ENCODE measurements around the gene CCDC201.
"Not testable (repeated sequence)": the region's sequence is repeated elsewhere in the genome, so short reads cannot be mapped to it uniquely, and the experiment has no call there.

CCDC201 gene

GRCh38 chr7:45813771-45814170, 59.1 kb downstream of the CCDC201 start:
- DNase-seq, result not testable (repeated sequence)

- DNase-seq, result no peak
Measured at GRCh38 chr7:45812946-45813345, 59.9 kb downstream of the CCDC201 start.

- not testable (repeated sequence) for DNase-seq
Measured at GRCh38 chr7:45811652-45812234, 61.1 kb downstream of the CCDC201 start.

GRCh38 chr7:45810451-45811005, 62.4 kb downstream of the CCDC201 start:
- not testable (repeated sequence) for DNase-seq
